HG02943 (cell line): ENCODE data around the gene WNT10A.

Experiments used
- ATAC-seq: cut with Tn5 transposase; IDR thresholded peaks from one replicate; pipeline ENCODE4 v1.9.1; 2021; ENCODE audit warnings: mild to moderate bottlenecking, low read depth, moderate library complexity; ENCODE audit not compliant: unreplicated experiment

WNT10A gene

GRCh38 chr2:218891275-218892135, 10.9 kb downstream of the WNT10A start:
- no peak for ATAC-seq

GRCh38 chr2:218892693-218893348, 12.2 kb downstream of the WNT10A start:
- peak; percentile 48 for ATAC-seq

GRCh38 chr2:218893349-218894150, 12.9 kb downstream of the WNT10A start:
- ATAC-seq, result no peak

- ATAC-seq, result no peak
These were observed 13.7 kb downstream of the WNT10A start for GRCh38 chr2:218894151-218894879.

- ATAC-seq, result no peak
These were observed 14.2 kb downstream of the WNT10A start for GRCh38 chr2:218894880-218895157.

- ATAC-seq, result no peak
These were observed 14.7 kb downstream of the WNT10A start for GRCh38 chr2:218895326-218895725.

GRCh38 chr2:218895759-218896500, 15.3 kb downstream of the WNT10A start:
- ATAC-seq, result peak; percentile 22

- peak; percentile 49 for ATAC-seq
These were observed 16.1 kb downstream of the WNT10A start for GRCh38 chr2:218896501-218897393.

GRCh38 chr2:218897394-218898108, 16.9 kb downstream of the WNT10A start:
- ATAC-seq, result no peak

GRCh38 chr2:218898109-218898878, 17.6 kb downstream of the WNT10A start:
- ATAC-seq, result no peak

- ATAC-seq, result no peak
These were observed 18.5 kb downstream of the WNT10A start for GRCh38 chr2:218899147-218899546.

- ATAC-seq, result no peak
These were observed 21.8 kb downstream of the WNT10A start for GRCh38 chr2:218902427-218902826.

GRCh38 chr2:218904176-218904575, 23.5 kb downstream of the WNT10A start:
- ATAC-seq, result no peak

- ATAC-seq, result peak; percentile 91
These were observed 28.3 kb downstream of the WNT10A start for GRCh38 chr2:218908721-218909619.

GRCh38 chr2:218910741-218911140, 30.1 kb downstream of the WNT10A start:
- ATAC-seq, result no peak

- no peak for ATAC-seq
These were observed 39.9 kb downstream of the WNT10A start for GRCh38 chr2:218920504-218920903.

GRCh38 chr2:218924757-218925156, 44.1 kb downstream of the WNT10A start:
- ATAC-seq, result no peak
